Lower leg skin (tissue), 3 donors: ENCODE data around the gene SMAGP.

ENCODE experiments used
- CTCF ChIP-seq, 3 donors: fragments of 450-650 bp; IDR thresholded peaks; one replicate each; pipeline ENCODE4 v1.5.1; 2016; ENCODE audit warnings: antibody characterized with exemption in 3 of 3, mild to moderate bottlenecking in 3 of 3, moderate library complexity in 2 of 3
- POLR2A ChIP-seq, 2 donors: fragments of 450-650 bp; IDR thresholded peaks; one replicate each; pipeline ENCODE4 v1.6.1; 2016 to 2017; ENCODE audit warnings: antibody characterized with exemption in 2 of 2, mild to moderate bottlenecking in 1 of 2, moderate library complexity in 1 of 2

GRCh38 chr12:51232642-51233041, 37.6 kb downstream of the SMAGP start:
- TF ChIP-seq CTCF (IDR thresholded peaks at IDR 0.05) (no peak), POLR2A (IDR thresholded peaks at IDR 0.05) (no peak)
